Spinal cord (tissue), 10 donors: Measurements from ENCODE around the gene BCAP29. TPM values are rescaled to one million over a fixed set of nuclear protein-coding genes. Genes with fewer than 3 reads are reported as not detected.
A peak's percentile ranks its signal among the peaks of the same experiment; 100 is the strongest.

Experiments used
- DNase-seq, 6 donors: peaks; one replicate each; pipeline versions ENCODE4 v3.0.0 to v3.0.0-alpha.2; 2013 to 2015; ENCODE audit warnings: low spot score in 6 of 6, low read depth in 4 of 6
- H3K27ac ChIP-seq: one replicate; pipeline ENCODE4 v1.5.1; 2013; ENCODE audit warnings: low read depth, low read length, control low read depth
- H3K27me3 ChIP-seq: one replicate; pipeline ENCODE4 v1.6.1; 2013; ENCODE audit warnings: low read length; ENCODE audit not compliant: control insufficient read depth, insufficient read depth
- H3K36me3 ChIP-seq: one replicate; pipeline ENCODE4 v1.6.1; 2013; ENCODE audit warnings: low read length; ENCODE audit not compliant: control insufficient read depth, insufficient read depth
- H3K4me1 ChIP-seq: one replicate; pipeline ENCODE4 v1.6.1; 2013; ENCODE audit warnings: low read length; ENCODE audit not compliant: control insufficient read depth, insufficient read depth
- H3K4me3 ChIP-seq: one replicate; pipeline ENCODE4 v1.5.1; 2013; ENCODE audit warnings: low read depth, low read length, control low read depth
- H3K9me3 ChIP-seq: one replicate; pipeline ENCODE4 v1.6.1; 2013; ENCODE audit warnings: low read length; ENCODE audit not compliant: control insufficient read depth, insufficient read depth
- WGBS: methylation state at CpG from one replicate; pipeline ENCODE4 v1.1.5; 2013; ENCODE audit warnings: missing lambda C conversion rate; ENCODE audit not compliant: insufficient coverage; 5-methylcytosine and 5-hydroxymethylcytosine counted together
- polyA plus RNA-seq, 2 donors: library from polyadenylated mRNA; unstranded; fragments of 120-200 nt; gene quantifications; one replicate each; pipeline ENCODE4 v1.2.1, GENCODE V29; 2013; ENCODE audit not compliant: insufficient read length in 2 of 2
- total RNA-seq, 2 donors: library from RNA; depleted of rRNA in 1 of 2; stranded (reverse); fragments of 120-200 nt in 1 of 2; fragments of >200 nt in 1 of 2; gene quantifications; one replicate each; pipeline versions ENCODE4 v1.2.3 to v1.2.4, GENCODE V29; 2013 to 2014
- donor health status: healthy.

The BCAP29 gene
- total and polyA plus RNA-seq, 4 donors, result 48.7 to 85.4 (median 70.1) TPM

- DNase-seq, result no peak
- Histone ChIP-seq H3K27me3 (no peaks in the 10 kb centered on the region), H3K27ac (no peak overlapping the region), H3K9me3 (no peaks in the 10 kb centered on the region), H3K4me1 (no peaks in the 10 kb centered on the region), H3K36me3 (no peaks in the 10 kb centered on the region), H3K4me3 (no peak overlapping the region)
- WGBS, result no CpG with 5 or more reads among the region's 2 CpGs
Observed at GRCh38 chr7:107559864-107560263, 20.2 kb upstream of the BCAP29 start.

GRCh38 chr7:107560898-107561516, 19.0 kb upstream of the BCAP29 start:
- Histone ChIP-seq H3K4me1 (no peaks in the 10 kb centered on the region), H3K27ac (no peak overlapping the region), H3K36me3 (no peaks in the 10 kb centered on the region), H3K9me3 (no peaks in the 10 kb centered on the region), H3K27me3 (no peaks in the 10 kb centered on the region), H3K4me3 (no peak overlapping the region)
- DNase-seq, result no peak
- WGBS, result 96% methylated on average over 3 of the region's 6 CpGs

GRCh38 chr7:107563081-107563774, 16.8 kb upstream of the BCAP29 start:
- no peaks in the 10 kb centered on the region for H3K36me3 ChIP-seq
- H3K4me1 ChIP-seq, result no peaks in the 10 kb centered on the region
- peak overlapping the region; percentile 98 for H3K4me3 ChIP-seq
- no peaks in the 10 kb centered on the region for H3K9me3 ChIP-seq
- no peaks in the 10 kb centered on the region for H3K27me3 ChIP-seq
- DNase-seq, result peak in 1 of 6 donors; percentile 12
- WGBS, result 1% methylated on average over 18 of the region's 21 CpGs
- H3K27ac ChIP-seq, result peak overlapping the region; percentile 67

GRCh38 chr7:107563775-107564552, 16.1 kb upstream of the BCAP29 start, which contains the start of the genes COG5 and DUS4L:
Gene COG5, minus strand, starts transcription at chr7:107563920. Its CDS starts 24 bp downstream, at chr7:107563896.
Gene DUS4L, plus strand, starts transcription at chr7:107563971. Its CDS starts 3,100 bp downstream, at chr7:107567071.
- WGBS, result 0% methylated on average over 48 of the region's 55 CpGs
- H3K4me3 ChIP-seq, result peak within 1 kb of the TSS; percentile 98
- H3K27ac ChIP-seq, result peak within 1 kb of the TSS; percentile 77
- peak; percentile 70 to 96 (median 77) for DNase-seq
- H3K27me3 ChIP-seq, result no peaks in the 10 kb centered on the region
- no peaks in the 10 kb centered on the region for H3K4me1 ChIP-seq
- no peaks in the 10 kb centered on the region for H3K9me3 ChIP-seq
- H3K36me3 ChIP-seq, result no peaks in the 10 kb centered on the region

GRCh38 chr7:107564553-107565298, 15.3 kb upstream of the BCAP29 start:
- H3K27ac ChIP-seq, result peak overlapping the region; percentile 77
- WGBS, result 0% methylated on average over 1 of the region's 9 CpGs
- H3K4me3 ChIP-seq, result peak overlapping the region; percentile 98

GRCh38 chr7:107570298-107570697, 9.7 kb upstream of the BCAP29 start:
- Histone ChIP-seq H3K4me1 (no peaks in the 10 kb centered on the region), H3K36me3 (no peaks in the 10 kb centered on the region), H3K9me3 (no peaks in the 10 kb centered on the region), H3K4me3 (no peak overlapping the region), H3K27ac (no peak overlapping the region), H3K27me3 (no peaks in the 10 kb centered on the region)
- 100% methylated on average over 1 of the region's 2 CpGs for WGBS
- no peak for DNase-seq

More at GRCh38 chr7:107564553-107565298, 15.3 kb upstream of the BCAP29 start:
- Histone ChIP-seq H3K27me3 (no peaks in the 10 kb centered on the region), H3K4me1 (no peaks in the 10 kb centered on the region), H3K36me3 (no peaks in the 10 kb centered on the region), H3K9me3 (no peaks in the 10 kb centered on the region)
- DNase-seq, result no peak

- no peak for DNase-seq
- Histone ChIP-seq H3K27me3 (no peaks in the 10 kb centered on the region), H3K4me1 (no peaks in the 10 kb centered on the region), H3K9me3 (no peaks in the 10 kb centered on the region), H3K36me3 (peaks cover 4% of the 10 kb centered on the region), H3K27ac (no peak overlapping the region), H3K4me3 (no peak overlapping the region)
- 81% methylated on average over 2 of the region's 4 CpGs for WGBS
Observed at GRCh38 chr7:107573537-107573936, 6.5 kb upstream of the BCAP29 start.

- H3K27ac ChIP-seq, result peak overlapping the region; percentile 83
- H3K4me3 ChIP-seq, result peak overlapping the region; percentile 80
- DNase-seq, result no peak
- no peaks in the 10 kb centered on the region for H3K9me3 ChIP-seq
- H3K4me1 ChIP-seq, result peaks cover 3% of the 10 kb centered on the region
- WGBS, result no CpG with 5 or more reads among the region's 9 CpGs
- H3K36me3 ChIP-seq, result peaks cover 4% of the 10 kb centered on the region
- H3K27me3 ChIP-seq, result no peaks in the 10 kb centered on the region
Observed at GRCh38 chr7:107579554-107579884, 527 bp upstream of the BCAP29 start.

GRCh38 chr7:107580716-107581383, 804 bp downstream of the BCAP29 start:
- H3K4me3 ChIP-seq, result peak overlapping the region; percentile 80
- H3K9me3 ChIP-seq, result no peaks in the 10 kb centered on the region
- H3K27ac ChIP-seq, result peak overlapping the region; percentile 73
- peaks cover 3% of the 10 kb centered on the region for H3K4me1 ChIP-seq
- peaks cover 3% of the 10 kb centered on the region for H3K36me3 ChIP-seq
- no peak for DNase-seq
- no peaks in the 10 kb centered on the region for H3K27me3 ChIP-seq
- WGBS, result no CpG with 5 or more reads among the region's 10 CpGs
